ENCODE results near the gene LONRF2. TPM values are rescaled to one million over a fixed set of nuclear protein-coding genes. Genes with fewer than 3 reads are reported as not detected.
A peak's percentile ranks its signal among the peaks of the same experiment; 100 is the strongest.

The LONRF2 gene
- total RNA-seq, 1 donor from 2014 or later: 17.5 TPM

DNA sequence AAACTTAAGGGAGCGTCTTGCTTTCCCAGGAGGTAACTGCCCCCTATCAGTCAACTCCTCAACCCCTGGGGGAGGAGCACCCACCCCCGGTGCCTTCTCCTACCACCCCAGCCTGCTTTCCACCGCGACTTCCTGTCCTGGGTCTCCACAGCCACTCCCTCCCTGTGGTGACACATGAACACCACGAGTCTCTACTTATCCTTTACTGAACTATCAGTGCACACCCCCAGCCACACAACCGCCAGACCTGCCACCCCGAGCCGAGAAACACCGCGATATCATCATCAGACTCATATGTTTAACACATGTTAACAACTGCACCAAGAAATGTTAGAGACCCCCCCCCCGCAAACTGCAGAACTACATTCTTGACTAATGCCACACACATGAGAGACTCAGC is 43.3 kb downstream of the LONRF2 start:
- DNase-seq (no peak), ATAC-seq (no peak)
- intact Hi-C loops (cut with micrococcal nuclease): no loop called here

DNA sequence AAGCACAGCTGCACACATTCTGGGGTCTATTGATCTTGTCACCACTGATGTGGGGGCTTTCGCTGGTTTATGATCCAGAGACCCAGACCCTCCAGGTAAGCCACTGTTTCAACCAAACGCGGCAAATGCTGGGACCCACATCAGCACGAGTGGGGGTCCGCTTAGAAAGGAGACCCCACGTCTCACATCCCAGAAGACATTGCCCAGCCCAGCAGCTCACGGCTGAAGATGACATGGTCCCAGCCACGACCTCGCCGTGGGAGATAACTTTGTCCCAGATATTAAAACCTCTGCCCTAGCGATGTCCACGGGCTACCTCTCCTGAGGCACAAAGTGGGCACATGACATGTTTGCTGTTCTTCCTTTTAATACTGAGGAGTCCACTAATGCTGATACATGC is 43.8 kb downstream of the LONRF2 start:
- no peak for DNase-seq
- intact Hi-C loops (cut with micrococcal nuclease): no loop called here
- no peak for ATAC-seq

DNA sequence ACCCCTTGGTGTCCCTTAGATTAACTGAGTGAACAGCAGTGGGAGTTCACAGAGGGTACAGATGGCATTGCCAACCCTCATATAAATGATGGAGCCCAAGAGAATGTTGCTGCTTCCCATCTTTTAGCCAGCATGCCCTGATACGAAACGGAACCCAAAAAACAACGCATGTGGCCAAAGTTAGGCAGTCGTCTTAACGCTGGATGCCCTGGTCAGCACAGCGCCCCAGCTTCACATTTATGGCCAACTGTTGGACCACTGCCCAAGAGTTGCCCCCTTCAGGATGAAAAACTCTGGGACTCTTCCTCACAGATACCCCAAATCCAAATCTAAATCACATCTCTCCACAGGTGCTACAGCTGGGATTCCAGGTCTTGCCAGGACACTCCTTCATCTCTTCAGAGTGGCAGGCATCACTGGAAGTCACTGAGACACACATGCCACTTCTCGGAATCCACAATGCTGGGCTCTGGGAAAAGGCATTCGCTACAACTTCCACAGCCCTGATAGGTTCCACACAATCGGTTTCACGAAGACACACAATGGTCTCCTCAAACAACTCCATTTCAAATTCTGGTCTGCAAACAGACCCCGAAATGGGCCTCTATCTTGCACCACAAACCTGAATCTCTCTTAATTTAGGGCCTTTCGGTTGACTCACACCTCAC is 44.6 kb downstream of the LONRF2 start:
- DNase-seq (no peak), ATAC-seq (no peak)
- intact Hi-C loops (cut with micrococcal nuclease): no loop called here

DNA sequence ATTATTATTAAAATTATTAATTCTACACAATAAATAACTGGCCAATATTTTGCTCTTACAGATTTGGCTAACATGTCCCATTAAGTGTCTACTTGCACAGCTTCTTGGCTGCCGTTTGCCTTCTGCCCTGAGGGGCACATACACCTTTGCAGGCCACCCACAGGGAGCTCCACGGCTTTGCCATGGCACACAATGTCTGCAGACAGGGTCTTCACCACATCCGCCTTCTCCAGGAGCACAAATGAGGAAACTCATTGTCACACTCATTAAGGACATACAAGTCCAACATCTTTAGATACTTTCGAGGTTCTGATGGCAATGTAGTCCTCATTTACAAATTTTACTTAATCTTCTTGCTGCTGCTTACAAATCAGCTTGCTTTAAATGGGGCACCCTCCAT is 45.6 kb downstream of the LONRF2 start:
- DNase-seq (no peak), ATAC-seq (no peak)
- intact Hi-C loops (cut with micrococcal nuclease): no loop called here

DNA sequence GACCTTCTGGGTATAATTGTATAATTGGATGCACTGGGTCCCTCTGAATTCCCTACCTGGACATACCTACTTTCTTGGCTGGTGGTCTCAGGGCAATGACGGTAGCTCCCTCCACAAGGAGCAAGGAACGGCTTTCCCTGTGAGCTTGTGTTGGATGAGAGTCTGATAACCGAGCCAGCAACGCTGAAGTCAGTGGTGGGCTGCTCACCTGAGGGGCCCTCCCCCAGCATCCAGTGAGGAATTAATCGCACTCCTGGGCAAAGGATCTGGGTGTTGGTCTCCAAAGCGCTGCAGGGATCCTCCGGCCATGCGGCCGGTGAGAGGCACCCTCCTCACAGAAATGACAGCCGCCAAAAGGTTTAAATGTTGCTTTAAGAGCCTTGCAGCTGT is 47.1 kb downstream of the LONRF2 start:
- ATAC-seq (no peak), DNase-seq (no peak)
- intact Hi-C loops (cut with micrococcal nuclease): no loop called here

DNA sequence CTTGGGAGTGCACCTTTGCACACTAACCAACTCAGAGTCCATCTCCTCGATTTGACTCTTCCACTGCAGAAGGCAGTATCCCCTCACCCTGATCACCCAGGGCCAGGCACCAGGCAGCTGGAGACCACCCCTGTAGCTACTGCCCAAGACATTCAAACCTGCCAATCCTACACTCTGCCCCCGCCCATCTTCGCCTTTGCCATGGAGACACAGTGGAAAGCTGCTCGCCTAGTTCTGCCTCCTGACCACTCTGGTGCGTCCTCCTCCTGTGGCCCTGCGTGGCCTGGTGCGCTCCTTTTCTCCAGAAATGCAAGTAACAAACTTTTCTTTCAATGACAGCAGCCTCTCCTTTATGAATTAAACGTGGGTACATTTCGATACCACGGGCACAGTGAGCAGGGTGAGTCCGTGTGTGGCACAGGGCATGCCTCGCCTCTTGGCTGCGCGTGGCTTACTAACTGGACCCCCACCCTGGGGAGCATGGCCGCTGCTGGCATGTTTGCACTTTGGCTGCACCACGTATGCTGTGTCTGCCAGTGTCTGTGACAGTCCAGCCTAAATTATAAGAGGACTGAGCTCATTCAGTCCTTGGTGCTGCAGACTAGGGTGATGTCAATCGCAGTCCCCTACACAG is 47.6 kb downstream of the LONRF2 start:
- ATAC-seq: no peak
- intact Hi-C loops (cut with micrococcal nuclease): no loop called here
- DNase-seq: no peak

DNA sequence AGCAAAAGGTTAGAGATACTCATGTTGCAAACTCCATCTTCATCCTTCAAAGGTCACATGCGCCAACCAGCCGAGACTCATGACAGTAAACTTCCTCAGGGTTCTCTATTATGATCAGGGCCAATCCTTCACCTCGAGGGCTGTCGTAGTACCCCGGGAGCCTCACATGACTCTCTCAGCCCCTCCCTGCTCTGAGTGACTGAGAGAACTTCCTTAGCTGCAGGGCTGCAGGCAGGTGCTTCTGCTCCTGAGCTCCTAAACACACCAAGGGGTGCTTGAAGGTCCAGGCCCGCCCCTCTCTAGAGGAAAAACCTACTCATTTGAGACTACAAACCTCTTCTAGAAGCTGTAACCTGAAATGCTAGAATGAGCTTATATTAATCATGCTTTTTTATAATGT is 48.2 kb downstream of the LONRF2 start:
- DNase-seq: no peak
- no peak for ATAC-seq
- intact Hi-C loops (cut with micrococcal nuclease): no loop called here

DNA sequence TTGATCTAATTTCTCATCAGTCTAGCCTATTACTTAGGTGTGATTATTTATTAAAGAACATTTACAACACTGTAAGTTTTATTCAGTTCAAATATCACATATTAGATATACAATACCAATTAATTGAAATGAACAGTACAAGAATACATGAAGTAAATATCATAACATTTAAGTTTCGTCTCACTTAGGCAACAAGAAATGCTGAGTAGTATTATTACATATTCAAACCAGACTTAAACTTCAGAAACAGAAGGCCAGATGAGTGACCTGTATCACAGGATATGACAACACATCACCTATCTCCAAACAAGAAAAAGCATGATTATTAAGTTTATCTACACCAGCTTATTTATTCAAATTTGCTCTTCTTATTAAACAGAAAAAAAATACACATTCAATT is 48.9 kb downstream of the LONRF2 start:
- ATAC-seq (no peak), DNase-seq (no peak)
- intact Hi-C loops (cut with micrococcal nuclease): no loop called here

DNA sequence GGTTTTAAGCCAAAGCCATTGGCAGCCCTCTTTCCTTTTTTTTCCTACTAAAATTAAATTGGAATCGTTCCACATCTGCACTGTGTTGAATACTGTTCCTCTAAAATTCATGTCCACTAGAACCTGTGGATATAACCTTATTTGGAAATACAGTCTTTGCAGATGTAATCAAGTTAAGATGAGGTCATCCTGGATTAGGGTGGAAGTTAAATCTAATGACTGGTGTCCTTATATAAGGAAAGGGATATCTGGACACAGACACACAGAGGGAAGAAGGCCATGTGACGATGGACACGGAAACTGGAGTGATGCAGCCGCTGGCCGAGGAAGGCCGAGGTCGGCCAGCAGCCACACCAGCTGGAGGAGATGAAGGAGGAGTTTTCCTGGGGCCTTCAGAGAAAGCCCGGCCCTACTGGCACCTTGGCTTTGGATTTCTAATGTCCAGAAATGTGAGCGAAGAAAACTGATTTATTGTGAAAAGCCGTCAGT is 49.4 kb downstream of the LONRF2 start:
- peak; percentile 76 for DNase-seq
- intact Hi-C loops (cut with micrococcal nuclease): no loop called here
- peak; percentile 89 for ATAC-seq

DNA sequence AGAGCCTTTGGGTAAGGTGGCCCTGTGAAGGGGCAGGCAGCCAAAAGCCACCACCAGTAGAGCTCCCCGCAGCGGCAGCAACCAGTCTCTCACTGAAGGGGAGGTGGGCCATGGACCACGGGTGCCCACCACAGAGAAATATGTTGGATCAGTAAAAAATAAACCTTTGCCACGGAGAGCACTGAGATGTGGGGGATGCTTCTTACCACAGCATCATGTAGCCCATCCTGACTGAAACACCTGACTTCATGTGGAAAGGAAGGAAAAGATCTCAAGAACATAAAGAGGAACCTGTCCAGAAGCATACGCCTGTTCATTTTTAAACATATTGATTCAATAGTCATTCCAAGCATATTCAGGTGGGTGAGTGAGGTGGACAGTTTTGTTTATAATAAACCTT is 51.1 kb downstream of the LONRF2 start:
- intact Hi-C loops (cut with micrococcal nuclease): no loop called here
- ATAC-seq (no peak), DNase-seq (no peak)

DNA sequence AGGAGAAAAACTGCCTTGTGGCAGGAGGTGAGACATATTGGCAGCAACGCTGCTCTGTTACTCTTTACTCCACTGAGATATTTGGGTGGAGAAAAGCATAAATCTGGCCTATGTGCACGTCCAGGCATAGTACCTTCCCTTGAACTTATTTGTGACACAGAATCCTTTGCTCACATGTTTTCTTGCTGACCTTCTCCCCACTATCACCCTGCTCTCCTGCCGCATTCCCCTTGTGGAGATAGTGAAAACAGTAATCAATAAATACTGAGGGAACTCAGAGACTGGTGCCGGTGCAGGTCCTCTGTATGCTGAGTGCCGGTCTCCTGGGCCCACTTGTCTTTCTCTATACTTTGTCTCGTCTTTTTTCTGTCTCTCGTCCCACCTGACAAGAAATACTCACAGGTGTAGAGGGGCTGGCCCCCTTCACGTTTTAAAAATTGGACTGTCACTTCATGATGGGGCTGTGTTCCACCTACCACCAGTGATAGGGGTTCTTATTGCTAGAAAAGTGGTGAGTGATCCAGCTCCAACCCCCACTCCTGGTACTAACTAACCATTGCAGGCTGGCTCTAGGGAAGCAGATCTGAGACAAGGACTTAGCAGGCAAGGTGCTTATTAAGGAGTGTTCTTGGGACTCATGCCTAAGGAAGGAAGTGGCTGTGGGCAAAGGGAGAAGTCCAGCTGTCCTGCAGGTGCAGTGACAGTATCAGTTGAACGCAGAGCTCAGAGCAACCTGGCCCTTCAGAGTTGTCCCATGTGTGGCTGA is 51.7 kb downstream of the LONRF2 start:
- no peak for DNase-seq
- ATAC-seq: no peak
- intact Hi-C loops (cut with micrococcal nuclease): no loop called here

DNA sequence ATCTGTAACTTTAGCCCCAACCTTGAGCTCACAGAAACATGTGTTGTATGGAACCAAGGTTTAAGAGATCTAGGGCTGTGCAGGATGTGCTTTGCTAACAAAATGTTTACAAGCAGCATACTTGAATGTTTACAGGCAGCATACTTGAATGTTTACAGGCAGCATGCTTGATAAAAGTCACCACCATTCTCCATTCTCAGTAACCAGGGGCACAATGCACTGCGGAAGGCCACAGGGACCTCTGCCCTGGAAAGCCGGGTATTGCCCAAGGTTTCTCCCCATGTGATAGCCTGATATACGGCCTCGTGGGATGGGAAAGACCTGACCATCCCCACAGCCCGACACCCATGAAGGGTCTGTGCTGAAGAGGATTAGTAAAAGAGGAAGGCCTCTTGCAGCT is 52.4 kb downstream of the LONRF2 start:
- intact Hi-C loops (cut with micrococcal nuclease): loop anchor here (10.0 kb wide), 1 partner anchor 115 kb away; no protein-coding TSS in a partner anchor
- DNase-seq: no peak
- ATAC-seq: no peak

DNA sequence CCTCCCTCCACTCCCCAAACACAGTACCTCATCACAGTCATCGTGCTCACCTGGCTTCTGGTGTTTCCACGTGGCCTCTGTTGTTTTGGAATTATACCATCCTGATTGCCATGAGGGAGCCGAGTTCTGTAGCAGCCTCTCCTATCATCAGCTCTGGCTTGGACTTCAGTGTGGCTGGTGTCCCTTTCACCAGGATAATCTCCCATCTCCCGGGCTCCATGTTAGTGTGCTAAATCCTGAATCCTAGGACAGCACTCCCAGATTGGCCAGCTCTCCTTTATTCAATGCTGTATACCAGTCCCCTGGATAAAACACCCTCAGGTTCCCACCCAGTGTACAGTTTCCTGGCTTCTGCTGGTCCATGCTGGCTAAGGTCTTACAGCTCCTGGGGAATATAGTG is 53.3 kb downstream of the LONRF2 start:
- intact Hi-C loops (cut with micrococcal nuclease): loop anchor here (10.0 kb wide), 1 partner anchor 116 kb away; no protein-coding TSS in a partner anchor
- ATAC-seq: no peak
- DNase-seq: no peak

DNA sequence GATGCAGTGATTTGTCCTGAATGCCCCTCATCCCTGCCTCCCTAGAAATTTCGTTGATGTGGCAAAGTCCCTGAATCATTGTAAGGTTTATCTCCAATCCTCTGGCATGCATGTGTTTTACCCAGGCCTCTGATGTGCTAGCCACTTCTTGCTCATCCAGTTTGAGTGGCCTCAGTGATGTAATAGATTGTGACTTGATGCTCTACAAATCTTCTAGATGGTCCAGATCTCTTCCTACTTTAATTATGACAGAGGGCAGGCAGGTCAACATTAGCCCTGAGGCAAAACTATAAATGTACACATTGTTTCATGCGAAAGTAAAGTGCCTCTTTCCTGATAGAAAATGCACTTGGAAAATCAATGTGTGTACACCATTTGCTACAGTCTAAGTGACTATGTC is 54.5 kb downstream of the LONRF2 start:
- intact Hi-C loops (cut with micrococcal nuclease): loop anchor here (10.0 kb wide), 1 partner anchor 117 kb away; no protein-coding TSS in a partner anchor
- no peak for ATAC-seq
- no peak for DNase-seq

DNA sequence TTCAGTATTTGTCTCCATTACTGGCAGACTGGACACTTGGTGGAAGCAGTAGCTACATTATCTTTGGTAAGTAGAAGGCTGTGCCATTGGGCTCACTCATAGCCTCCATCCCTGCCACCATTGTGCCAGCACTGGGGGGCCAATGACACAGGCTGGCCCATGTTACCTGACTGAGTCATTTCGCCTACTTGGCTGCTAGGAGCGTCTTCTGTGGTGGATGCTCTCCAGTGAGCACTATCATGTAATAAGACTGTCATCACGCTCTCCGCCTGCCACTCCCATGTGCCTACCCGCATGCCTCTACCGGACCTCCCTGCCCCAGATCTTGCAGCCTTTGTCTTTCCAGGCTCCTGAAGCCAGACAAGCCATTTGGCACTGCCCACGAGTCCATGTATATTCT is 56.2 kb downstream of the LONRF2 start:
- no peak for DNase-seq
- intact Hi-C loops (cut with micrococcal nuclease): loop anchor here (10.0 kb wide), 1 partner anchor 119 kb away; no protein-coding TSS in a partner anchor
- ATAC-seq: no peak

DNA sequence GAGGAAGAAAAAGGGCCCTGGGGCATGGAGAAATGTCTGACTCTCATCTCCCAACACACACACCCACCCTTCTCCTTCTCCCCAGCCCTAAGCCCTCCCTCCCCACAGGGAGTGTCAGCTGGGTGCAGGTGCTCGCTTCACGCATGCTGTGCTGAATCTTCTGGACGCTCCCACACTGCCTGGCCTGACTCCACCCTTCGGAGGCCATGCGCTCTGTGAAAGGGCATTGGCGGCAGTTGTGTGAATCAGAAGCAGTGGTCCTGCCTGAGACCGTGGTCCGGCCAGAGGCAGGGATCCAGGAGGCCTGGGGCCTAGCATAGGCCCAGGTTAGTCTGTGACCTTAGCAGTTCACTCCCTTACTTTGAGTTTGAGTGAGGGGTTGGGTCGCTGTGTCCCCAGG is 57.1 kb downstream of the LONRF2 start:
- no peak for ATAC-seq
- intact Hi-C loops (cut with micrococcal nuclease): loop anchor here (10.0 kb wide), 1 partner anchor 120 kb away; no protein-coding TSS in a partner anchor
- no peak for DNase-seq

DNA sequence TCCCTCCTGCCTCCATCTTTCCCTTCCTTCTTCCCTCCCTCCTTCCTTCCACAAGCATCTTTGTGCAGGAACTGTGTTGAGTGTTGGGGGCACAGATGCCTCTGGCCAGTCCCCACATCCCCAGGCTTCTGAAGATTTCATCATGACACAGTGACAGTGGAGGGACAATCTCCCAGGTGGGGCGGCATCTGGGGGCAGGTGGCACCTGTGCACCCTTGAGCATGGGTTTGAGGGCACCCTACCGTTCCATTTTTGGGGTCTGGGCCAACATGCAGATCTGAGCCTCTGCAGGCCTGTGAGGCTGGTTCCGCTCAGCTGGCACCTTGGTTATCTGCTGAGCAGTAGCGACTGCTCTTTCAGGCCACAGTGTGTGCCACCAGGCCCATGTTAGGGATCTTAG is 57.6 kb downstream of the LONRF2 start:
- intact Hi-C loops (cut with micrococcal nuclease): loop anchor here (10.0 kb wide), 1 partner anchor 120 kb away; no protein-coding TSS in a partner anchor
- DNase-seq (no peak), ATAC-seq (no peak)

DNA sequence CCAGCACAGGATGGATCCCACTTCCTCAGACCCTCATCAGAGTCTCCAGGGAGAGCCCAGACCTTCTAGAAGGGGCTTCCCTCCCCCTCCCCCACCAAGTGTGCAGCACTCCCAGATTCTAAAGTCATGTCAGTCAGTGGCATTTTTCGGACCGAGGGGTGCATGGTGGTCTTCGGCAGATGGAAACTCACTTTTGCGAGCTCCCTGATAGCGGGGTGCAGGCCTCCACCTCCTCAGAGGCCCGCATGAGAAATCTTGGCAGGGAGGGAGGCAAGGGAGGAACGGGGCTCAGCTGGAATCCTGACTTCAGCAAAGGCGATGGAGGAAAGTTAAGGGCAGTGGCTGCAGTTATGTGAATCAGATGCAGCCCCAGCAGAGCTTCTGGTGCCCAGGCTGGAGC is 58.2 kb downstream of the LONRF2 start:
- no peak for ATAC-seq
- intact Hi-C loops (cut with micrococcal nuclease): loop anchor here (10.0 kb wide), 1 partner anchor 121 kb away; no protein-coding TSS in a partner anchor
- no peak for DNase-seq

DNA sequence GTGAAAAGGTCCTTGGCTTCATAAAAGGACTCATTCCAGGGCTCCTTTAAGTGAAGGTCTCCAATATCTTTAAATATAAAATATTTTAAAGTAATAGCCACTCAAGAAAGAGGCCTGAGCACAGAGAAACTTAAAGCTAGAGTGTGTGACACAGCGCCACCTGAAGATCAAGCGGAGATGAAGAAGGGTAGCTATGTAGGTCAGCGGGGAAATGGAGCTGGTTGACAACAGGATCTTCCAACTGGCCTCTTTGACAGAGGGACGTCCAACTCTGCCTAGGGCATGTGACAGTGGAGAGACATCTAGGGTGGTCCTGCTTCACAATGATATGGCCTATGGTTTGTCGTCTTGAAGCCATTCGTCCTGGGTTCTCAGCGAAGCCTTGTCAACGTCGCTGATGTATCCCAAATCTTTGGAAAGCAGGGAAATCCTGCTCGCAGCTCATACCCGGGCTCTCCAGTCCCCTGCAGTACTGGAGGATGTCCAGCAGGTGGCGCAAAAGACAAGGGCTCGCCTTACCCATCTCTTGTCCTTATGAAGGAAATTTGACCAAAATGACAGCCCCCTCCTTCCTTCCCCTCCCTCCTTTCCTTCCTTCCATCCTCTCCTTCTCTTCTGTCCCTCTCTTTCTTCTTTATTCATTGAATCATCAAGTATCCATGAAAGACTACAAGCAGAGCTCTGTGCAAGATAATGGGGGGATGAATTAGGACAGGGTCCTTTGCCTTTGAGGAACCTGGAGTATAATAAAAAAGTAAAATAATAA is 59.6 kb downstream of the LONRF2 start:
- intact Hi-C loops (cut with micrococcal nuclease): loop anchor here (10.0 kb wide), 1 partner anchor 122 kb away; no protein-coding TSS in a partner anchor
- peak; percentile 75 for ATAC-seq
- peak; percentile 77 for DNase-seq
